Testis (tissue), 3 donors: ENCODE data around the gene CROCC. TPM values are rescaled to one million over a fixed set of nuclear protein-coding genes. Genes with fewer than 3 reads are reported as not detected.

Source experiments
- DNase-seq: peaks from one replicate; pipeline ENCODE4 v3.0.0-alpha.2; 2019
- H3K27ac ChIP-seq, 2 donors: fragments of 200-600 bp; sonication (generic); one replicate each; pipeline ENCODE4 v1.5.1; 2019
- H3K27me3 ChIP-seq: fragments of 200-600 bp; sonication (generic); one replicate; pipeline ENCODE4 v1.5.1; 2019
- H3K36me3 ChIP-seq: fragments of 200-600 bp; sonication (generic); one replicate; pipeline ENCODE4 v1.5.1; 2017; ENCODE audit warnings: low read depth; ENCODE audit errors: missing control alignments
- H3K4me1 ChIP-seq: fragments of 200-600 bp; sonication (generic); one replicate; pipeline ENCODE4 v1.5.1; 2019
- H3K4me3 ChIP-seq, 2 donors: fragments of 200-600 bp; sonication (generic); one replicate each; pipeline ENCODE4 v1.5.1; 2017 to 2019
- H3K9me3 ChIP-seq: fragments of 200-600 bp; sonication (generic); one replicate; pipeline ENCODE4 v1.5.1; 2017
- POLR2A ChIP-seq: fragments of 450-650 bp; IDR thresholded peaks from one replicate; pipeline ENCODE4 v1.6.1; 2017; ENCODE audit warnings: antibody characterized with exemption, mild to moderate bottlenecking, moderate library complexity
- WGBS, 2 donors: methylation state at CpG; one replicate each; pipeline ENCODE4 v1.1.5; 2018; 5-methylcytosine and 5-hydroxymethylcytosine counted together
- intact Hi-C: fragments of 100-400 bp; cut with DNase I; formaldehyde crosslinking; loops from one replicate; pipeline ENCODE4 v1.15.1; 2023; ENCODE audit warnings: low total_unique reads
- polyA plus RNA-seq: library from polyadenylated mRNA; stranded (reverse); fragments of 350-450 nt; fragmentation: Illumina TruSeq; extraction: RNeasy Lipid Tissue Mini Kit (QIAGEN cat#74804); gene quantifications from one replicate; pipeline ENCODE4 v1.2.3, GENCODE V29; 2014; ENCODE audit warnings: low read depth, low replicate concordance; ENCODE audit not compliant: insufficient read depth
- total RNA-seq, 2 donors: library from RNA; depleted of rRNA; stranded (reverse); fragments of >200 nt; gene quantifications; one replicate each; pipeline ENCODE4 v1.2.3, GENCODE V29; 2016
- TF ChIP-seq, protein P1 (sequence below), 3 experiments: fragments of 450-650 bp in 2 of 3; fragments of 200-600 bp in 1 of 3; sonication (generic) in 1 of 3; IDR thresholded peaks; one replicate each; pipeline ENCODE4 v1.5.1; 2016 to 2019; ENCODE audit warnings: antibody characterized with exemption in 3 of 3, mild to moderate bottlenecking in 2 of 3, moderate library complexity in 1 of 3

CROCC gene
- total and polyA plus RNA-seq, 3 donors from 2014 or later, result 18.8 to 49.2 (median 49.1) TPM

GRCh38 chr1:16981269-16981849, 59.6 kb downstream of the CROCC start:
- Histone ChIP-seq H3K9me3 (no peaks in the 10 kb centered on the region), H3K27ac (no peak overlapping the region), H3K4me1 (no peaks in the 10 kb centered on the region), H3K36me3 (no peaks in the 10 kb centered on the region), H3K4me3 (no peak overlapping the region), H3K27me3 (no peaks in the 10 kb centered on the region)
- no peak for DNase-seq
- WGBS, 2 donors, result 76 to 84% methylated on average over 10 of the region's 10 CpGs
- intact Hi-C loops, result no loop called here
- no peak for TF ChIP-seq POLR2A
- TF ChIP-seq, protein P1, sequence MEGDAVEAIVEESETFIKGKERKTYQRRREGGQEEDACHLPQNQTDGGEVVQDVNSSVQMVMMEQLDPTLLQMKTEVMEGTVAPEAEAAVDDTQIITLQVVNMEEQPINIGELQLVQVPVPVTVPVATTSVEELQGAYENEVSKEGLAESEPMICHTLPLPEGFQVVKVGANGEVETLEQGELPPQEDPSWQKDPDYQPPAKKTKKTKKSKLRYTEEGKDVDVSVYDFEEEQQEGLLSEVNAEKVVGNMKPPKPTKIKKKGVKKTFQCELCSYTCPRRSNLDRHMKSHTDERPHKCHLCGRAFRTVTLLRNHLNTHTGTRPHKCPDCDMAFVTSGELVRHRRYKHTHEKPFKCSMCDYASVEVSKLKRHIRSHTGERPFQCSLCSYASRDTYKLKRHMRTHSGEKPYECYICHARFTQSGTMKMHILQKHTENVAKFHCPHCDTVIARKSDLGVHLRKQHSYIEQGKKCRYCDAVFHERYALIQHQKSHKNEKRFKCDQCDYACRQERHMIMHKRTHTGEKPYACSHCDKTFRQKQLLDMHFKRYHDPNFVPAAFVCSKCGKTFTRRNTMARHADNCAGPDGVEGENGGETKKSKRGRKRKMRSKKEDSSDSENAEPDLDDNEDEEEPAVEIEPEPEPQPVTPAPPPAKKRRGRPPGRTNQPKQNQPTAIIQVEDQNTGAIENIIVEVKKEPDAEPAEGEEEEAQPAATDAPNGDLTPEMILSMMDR (IDR thresholded peaks at IDR 0.05), result no peak

DNA sequence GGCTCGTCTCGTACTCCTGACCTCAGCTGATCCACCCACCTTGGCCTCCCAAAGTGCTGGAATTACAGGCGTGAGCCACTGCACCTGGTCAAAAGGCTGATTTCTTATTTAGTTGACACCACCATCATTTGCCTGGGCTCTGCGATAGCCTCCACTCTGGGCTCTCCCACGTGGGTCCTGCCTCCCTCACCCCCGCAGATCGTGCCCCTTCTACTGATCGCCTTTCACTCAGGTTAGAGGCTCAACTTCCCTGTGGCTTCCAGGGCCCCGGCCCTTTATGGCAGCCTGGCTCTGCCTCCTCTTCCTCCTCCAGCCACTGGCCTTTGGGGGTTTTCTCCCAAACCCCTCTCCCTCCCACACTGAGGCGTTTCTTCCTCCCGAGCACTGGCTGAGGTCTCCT, 61.2 kb downstream of the CROCC start:
- TF ChIP-seq POLR2A, result no peak
- TF ChIP-seq, protein P1 (IDR thresholded peaks at IDR 0.05), result no peak
- no peak overlapping the region for H3K27ac ChIP-seq
- no peaks in the 10 kb centered on the region for H3K9me3 ChIP-seq
- no peaks in the 10 kb centered on the region for H3K27me3 ChIP-seq
- 73 to 86% methylated on average over 11 of the region's 11 CpGs for WGBS, 2 donors
- H3K36me3 ChIP-seq, result no peaks in the 10 kb centered on the region
- no peak overlapping the region for H3K4me3 ChIP-seq
- DNase-seq, result no peak
- no peaks in the 10 kb centered on the region for H3K4me1 ChIP-seq
- intact Hi-C loops, result no loop called here

DNA sequence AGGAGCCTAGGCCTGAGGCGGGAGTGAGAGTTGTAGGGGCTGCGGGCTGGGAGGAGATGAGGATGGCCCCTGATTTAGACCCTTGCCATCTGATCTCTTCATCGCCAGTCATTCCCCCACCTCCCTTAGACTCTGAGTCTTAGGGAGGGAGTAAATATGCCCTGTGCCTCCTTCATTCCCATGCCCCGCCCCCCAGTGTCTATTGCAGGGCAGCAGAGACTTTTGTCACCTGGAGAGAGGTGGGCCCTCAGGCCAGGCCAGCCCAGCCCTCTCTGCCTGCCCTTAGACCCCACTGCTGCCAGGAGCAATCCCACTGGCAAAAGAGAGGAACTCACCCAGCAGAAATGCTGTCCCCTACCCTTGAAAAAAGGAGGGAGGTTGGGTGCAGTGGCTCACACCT, 61.9 kb downstream of the CROCC start:
- no peak for TF ChIP-seq POLR2A
- TF ChIP-seq, protein P1 (IDR thresholded peaks at IDR 0.05), result no peak
- intact Hi-C loops, result no loop called here
- Histone ChIP-seq H3K4me3 (no peak overlapping the region), H3K4me1 (no peaks in the 10 kb centered on the region), H3K36me3 (no peaks in the 10 kb centered on the region), H3K9me3 (no peaks in the 10 kb centered on the region), H3K27me3 (no peaks in the 10 kb centered on the region), H3K27ac (no peak overlapping the region)
- 93 to 100% methylated on average over 4 of the region's 4 CpGs for WGBS, 2 donors
- no peak for DNase-seq

DNA sequence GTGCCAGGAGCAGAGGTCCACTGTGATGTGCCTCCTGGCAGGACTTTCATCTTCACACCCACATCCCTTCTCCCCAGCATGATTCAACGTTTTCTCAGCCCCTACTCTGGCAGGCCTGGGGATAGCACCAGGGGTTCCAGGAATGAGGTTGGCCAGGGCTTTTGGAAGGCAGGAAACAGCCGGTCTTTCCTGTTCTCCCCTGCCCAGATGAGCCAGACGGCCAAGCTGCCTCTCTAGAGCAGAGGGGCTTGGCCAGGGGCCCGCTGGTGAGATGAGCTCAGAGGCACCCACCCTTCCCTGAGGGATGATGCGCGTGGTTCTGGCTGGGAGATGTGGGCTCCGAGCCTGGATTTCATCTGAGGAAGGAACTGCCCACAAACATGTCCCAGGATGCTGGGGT, 63.0 kb downstream of the CROCC start:
- Histone ChIP-seq H3K9me3 (no peaks in the 10 kb centered on the region), H3K4me1 (no peaks in the 10 kb centered on the region), H3K27me3 (no peaks in the 10 kb centered on the region), H3K4me3 (no peak overlapping the region), H3K27ac (peak overlapping the region in 1 of 2 donors; percentile 56), H3K36me3 (no peaks in the 10 kb centered on the region)
- intact Hi-C loops, result no loop called here
- DNase-seq, result peak; percentile 74
- TF ChIP-seq, protein P1 (IDR thresholded peaks at IDR 0.05), result no peak
- no peak for TF ChIP-seq POLR2A
- 60 to 68% methylated on average over 4 to 7 of the region's 7 CpGs for WGBS, 2 donors

DNA sequence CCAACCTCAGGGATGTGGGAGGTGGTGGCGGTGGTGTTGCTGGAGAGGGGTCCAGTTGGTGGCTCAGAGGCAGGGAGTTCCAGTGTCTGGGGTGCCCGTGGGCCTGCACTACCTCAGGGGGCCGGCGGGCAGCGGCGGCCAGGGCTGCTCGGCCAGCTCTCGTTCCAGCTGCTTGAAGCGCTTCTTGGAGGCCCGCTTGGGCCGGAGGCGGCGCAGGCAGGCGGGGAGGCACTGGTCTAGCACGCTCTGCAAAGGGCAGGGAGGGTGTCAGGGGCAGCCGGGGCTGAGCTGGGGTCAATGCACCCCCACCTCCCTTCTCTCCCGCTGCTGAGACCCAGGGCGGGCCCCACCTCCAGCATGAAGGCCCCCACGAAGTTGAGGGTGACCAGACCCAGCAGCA, 64.4 kb downstream of the CROCC start:
- Histone ChIP-seq H3K27me3 (no peaks in the 10 kb centered on the region), H3K27ac (no peak overlapping the region), H3K4me1 (no peaks in the 10 kb centered on the region), H3K9me3 (no peaks in the 10 kb centered on the region), H3K4me3 (no peak overlapping the region), H3K36me3 (no peaks in the 10 kb centered on the region)
- TF ChIP-seq, protein P1 (IDR thresholded peaks at IDR 0.05), result no peak
- TF ChIP-seq POLR2A, result no peak
- intact Hi-C loops, result no loop called here
- 87 to 93% methylated on average over 5 to 19 of the region's 19 CpGs for WGBS, 2 donors
- DNase-seq, result no peak
